Fibroblast of lung (primary cell): Measurements from ENCODE around the gene GRIK4. TPM values are rescaled to one million over a fixed set of nuclear protein-coding genes. Genes with fewer than 3 reads are reported as not detected.

Experiments
- DNase-seq, 2 donors: peaks; one replicate each; pipeline versions ENCODE4 v3.0.0 to v3.0.0-alpha.2; 2010; ENCODE audit warnings: low read depth in 2 of 2
- H2AFZ ChIP-seq: 2 replicates; pipeline ENCODE4 v1.5.1; 2012; ENCODE audit warnings: low read length, control low read depth, inconsistent platforms
- H3K27ac ChIP-seq: 2 replicates; pipeline ENCODE4 v1.5.1; 2011; ENCODE audit warnings: low read length, control low read depth; ENCODE audit not compliant: insufficient read depth
- H3K27me3 ChIP-seq: 2 replicates; pipeline ENCODE4 v1.5.1; 2011; ENCODE audit warnings: mild to moderate bottlenecking, low read length; ENCODE audit not compliant: control insufficient read depth, insufficient read depth
- H3K36me3 ChIP-seq: 2 replicates; pipeline ENCODE4 v1.5.1; 2011; ENCODE audit warnings: low read length; ENCODE audit not compliant: control insufficient read depth, insufficient read depth
- H3K4me1 ChIP-seq: 2 replicates; pipeline ENCODE4 v1.5.1; 2011; ENCODE audit warnings: low read length; ENCODE audit not compliant: control insufficient read depth, insufficient read depth; ENCODE audit errors: extremely low read depth
- H3K4me2 ChIP-seq: 2 replicates; pipeline ENCODE4 v1.5.1; 2011; ENCODE audit warnings: low read length, control low read depth; ENCODE audit not compliant: insufficient read depth; ENCODE audit errors: extremely low read depth
- H3K4me3 ChIP-seq, 4 experiments: fragments of 200-600 bp in 1 of 4; sonication (generic) in 1 of 4; replicated peaks in 1 of 4; 2 replicates each; pipeline ENCODE4 v1.5.1; 2011 to 2016; ENCODE audit warnings: low read length in 4 of 4, low read depth in 3 of 4, mild to moderate bottlenecking in 3 of 4, control low read depth in 2 of 4, inconsistent platforms in 1 of 4, mixed read lengths in 1 of 4; ENCODE audit not compliant: insufficient read depth in 1 of 4; ENCODE audit errors: control extremely low read depth in 1 of 4
- H3K79me2 ChIP-seq: 2 replicates; pipeline ENCODE4 v1.5.1; 2012; ENCODE audit warnings: mild to moderate bottlenecking, low read length, inconsistent platforms; ENCODE audit not compliant: control insufficient read depth, insufficient read depth
- H3K9ac ChIP-seq: 2 replicates; pipeline ENCODE4 v1.5.1; 2011; ENCODE audit warnings: mild to moderate bottlenecking, low read length, control low read depth; ENCODE audit not compliant: insufficient read depth
- H3K9me3 ChIP-seq: 2 replicates; pipeline ENCODE4 v1.5.1; 2012; ENCODE audit warnings: low read depth, low read length; ENCODE audit not compliant: control insufficient read depth, insufficient read depth
- H4K20me1 ChIP-seq: 2 replicates; pipeline ENCODE4 v1.5.1; 2011; ENCODE audit warnings: low read length; ENCODE audit not compliant: control insufficient read depth, insufficient read depth; ENCODE audit errors: extremely low read depth
- CTCF ChIP-seq, 2 donors: IDR thresholded peaks in 1 of 2; conservative IDR thresholded peaks in 1 of 2; 1 replicate in 1 of 2; 2 replicates in 1 of 2; pipeline ENCODE4 v1.5.1; 2011 to 2012; ENCODE audit warnings: low read length in 2 of 2, control low read depth in 1 of 2, inconsistent platforms in 1 of 2, low read depth in 1 of 2, mild to moderate bottlenecking in 1 of 2
- EZH2 ChIP-seq: IDR thresholded peaks from 2 replicates; pipeline ENCODE4 v1.5.1; 2012; ENCODE audit warnings: low read length, control low read depth, mild to moderate bottlenecking; ENCODE audit errors: missing control alignments
- polyA plus RNA-seq, 2 donors: library from polyadenylated mRNA; depleted of rRNA in 1 of 2; stranded (reverse) in 1 of 2; unstranded in 1 of 2; fragments of >200 nt; gene quantifications; 2 replicates each; pipeline ENCODE4 v1.2.1, GENCODE V29; 2011 to 2012; ENCODE audit warnings: missing spikeins in 1 of 2
- total RNA-seq: library from RNA; depleted of rRNA; stranded (reverse); fragments of >200 nt; gene quantifications from 2 replicates; pipeline ENCODE4 v1.2.1, GENCODE V29; 2014

The GRIK4 gene
- total and polyA plus RNA-seq, 2 donors (not counting 1 experiment from before 2014, with no cell fraction given) = 0.17 to 1.5 TPM

DNA sequence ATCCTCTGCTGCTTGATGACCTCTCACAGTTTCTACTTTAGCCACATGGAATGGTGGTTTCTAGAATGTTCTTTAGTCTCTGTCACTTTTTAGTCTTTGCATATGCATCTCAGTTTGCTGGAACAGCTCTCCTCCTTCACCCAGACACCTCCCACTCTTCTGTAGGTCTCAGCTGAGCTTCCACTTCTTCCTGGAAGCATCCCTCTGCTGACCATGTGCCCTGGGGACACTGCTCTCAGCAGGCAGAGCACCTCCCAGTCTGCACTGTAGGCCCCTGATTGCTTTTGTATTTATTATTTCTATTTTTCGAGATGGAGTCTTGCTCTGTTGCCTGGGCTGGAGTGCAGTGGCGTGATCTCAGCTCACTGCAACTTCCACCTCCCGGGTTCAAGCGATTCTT is 84.0 kb downstream of the GRIK4 start:
- Histone ChIP-seq H3K9ac (no peak overlapping the region), H3K36me3 (no peaks in the 10 kb centered on the region), H3K4me1 (no peaks in the 10 kb centered on the region), H3K79me2 (no peaks in the 10 kb centered on the region), H3K4me2 (no peak overlapping the region), H3K9me3 (no peaks in the 10 kb centered on the region), H2AFZ (no peak overlapping the region), H4K20me1 (no peaks in the 10 kb centered on the region), H3K27me3 (peaks cover 3% of the 10 kb centered on the region), H3K27ac (no peak overlapping the region), H3K4me3 (no peak overlapping the region)
- no peak for TF ChIP-seq EZH2
- no peak for DNase-seq

GRCh38 chr11:120597250-120598215 is 86.0 kb downstream of the GRIK4 start:
- no peak overlapping the region for H3K4me2 ChIP-seq

DNA sequence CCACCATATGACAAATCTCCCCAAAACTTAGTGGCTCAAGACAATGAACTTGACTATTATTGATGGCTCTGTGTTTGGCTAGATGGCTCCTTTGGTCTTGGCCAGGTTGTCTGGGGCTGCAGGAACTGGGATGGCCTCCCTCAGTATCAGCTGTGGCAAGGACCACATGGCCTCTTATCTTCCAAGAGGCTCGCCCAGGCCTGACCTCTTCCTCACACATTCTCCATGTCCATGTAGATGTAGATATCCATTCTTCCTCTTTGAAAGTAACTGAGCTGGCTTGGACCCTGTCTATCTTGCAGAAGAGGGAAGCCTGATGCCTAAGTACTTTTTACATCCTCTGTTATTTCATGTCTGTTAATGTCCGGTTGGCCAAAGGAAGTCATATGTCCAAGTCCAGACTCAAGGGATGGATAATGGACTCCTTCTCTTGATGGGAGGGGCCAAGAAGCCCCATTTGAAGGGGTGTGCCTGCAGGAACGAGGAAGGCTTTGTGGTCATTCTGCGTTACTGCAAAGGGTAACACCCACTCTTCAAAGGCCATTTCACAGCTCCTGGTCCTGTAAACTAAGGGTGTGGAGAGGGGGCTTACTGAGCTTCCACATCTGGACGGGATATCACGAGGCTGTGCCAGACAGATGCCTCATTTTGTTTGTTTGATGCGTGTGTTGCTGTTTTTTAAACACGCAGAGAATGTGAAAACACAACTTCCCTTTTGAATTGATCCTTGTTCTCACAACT is 87.1 kb downstream of the GRIK4 start:
- H3K4me3 ChIP-seq = no peak overlapping the region
- no peaks in the 10 kb centered on the region for H3K36me3 ChIP-seq
- H3K27ac ChIP-seq = no peak overlapping the region
- H3K4me1 ChIP-seq = no peaks in the 10 kb centered on the region
- no peak overlapping the region for H3K4me2 ChIP-seq
- no peak for TF ChIP-seq EZH2
- no peak for TF ChIP-seq CTCF (conservative IDR thresholded peaks at IDR 0.05 in 1 of 2, IDR thresholded peaks at IDR 0.05 in 1 of 2; ENCODE audit: low read depth in 1 of 2, low read length in 2 of 2)
- H2AFZ ChIP-seq = no peak overlapping the region
- no peaks in the 10 kb centered on the region for H4K20me1 ChIP-seq
- no peaks in the 10 kb centered on the region for H3K79me2 ChIP-seq
- H3K27me3 ChIP-seq = peaks cover 3% of the 10 kb centered on the region
- H3K9me3 ChIP-seq = no peaks in the 10 kb centered on the region
- H3K9ac ChIP-seq = no peak overlapping the region
- DNase-seq = no peak

More at GRCh38 chr11:120597250-120598215, 86.0 kb downstream of the GRIK4 start:
- H3K9ac ChIP-seq = no peak overlapping the region
- no peak overlapping the region for H2AFZ ChIP-seq
- peaks cover 3% of the 10 kb centered on the region for H3K27me3 ChIP-seq
- H3K36me3 ChIP-seq = no peaks in the 10 kb centered on the region
- DNase-seq = no peak
- H3K4me1 ChIP-seq = no peaks in the 10 kb centered on the region
- H3K9me3 ChIP-seq = no peaks in the 10 kb centered on the region
- H4K20me1 ChIP-seq = no peaks in the 10 kb centered on the region
- TF ChIP-seq CTCF (conservative IDR thresholded peaks at IDR 0.05 in 1 of 2, IDR thresholded peaks at IDR 0.05 in 1 of 2; ENCODE audit: low read depth in 1 of 2, low read length in 2 of 2) = no peak
- no peak for TF ChIP-seq EZH2
- H3K4me3 ChIP-seq = peak overlapping the region in 2 of 4 experiments; percentile 6 to 34
- H3K27ac ChIP-seq = no peak overlapping the region
- no peaks in the 10 kb centered on the region for H3K79me2 ChIP-seq
